HuH-7 (cell line): ENCODE measurements around the gene AGT.
A peak's percentile ranks its signal among the peaks of the same experiment; 100 is the strongest.

Experiments
- DNase-seq: peaks from one replicate; pipeline ENCODE4 v3.0.0; 2011; ENCODE audit warnings: low spot score

The AGT gene

DNA sequence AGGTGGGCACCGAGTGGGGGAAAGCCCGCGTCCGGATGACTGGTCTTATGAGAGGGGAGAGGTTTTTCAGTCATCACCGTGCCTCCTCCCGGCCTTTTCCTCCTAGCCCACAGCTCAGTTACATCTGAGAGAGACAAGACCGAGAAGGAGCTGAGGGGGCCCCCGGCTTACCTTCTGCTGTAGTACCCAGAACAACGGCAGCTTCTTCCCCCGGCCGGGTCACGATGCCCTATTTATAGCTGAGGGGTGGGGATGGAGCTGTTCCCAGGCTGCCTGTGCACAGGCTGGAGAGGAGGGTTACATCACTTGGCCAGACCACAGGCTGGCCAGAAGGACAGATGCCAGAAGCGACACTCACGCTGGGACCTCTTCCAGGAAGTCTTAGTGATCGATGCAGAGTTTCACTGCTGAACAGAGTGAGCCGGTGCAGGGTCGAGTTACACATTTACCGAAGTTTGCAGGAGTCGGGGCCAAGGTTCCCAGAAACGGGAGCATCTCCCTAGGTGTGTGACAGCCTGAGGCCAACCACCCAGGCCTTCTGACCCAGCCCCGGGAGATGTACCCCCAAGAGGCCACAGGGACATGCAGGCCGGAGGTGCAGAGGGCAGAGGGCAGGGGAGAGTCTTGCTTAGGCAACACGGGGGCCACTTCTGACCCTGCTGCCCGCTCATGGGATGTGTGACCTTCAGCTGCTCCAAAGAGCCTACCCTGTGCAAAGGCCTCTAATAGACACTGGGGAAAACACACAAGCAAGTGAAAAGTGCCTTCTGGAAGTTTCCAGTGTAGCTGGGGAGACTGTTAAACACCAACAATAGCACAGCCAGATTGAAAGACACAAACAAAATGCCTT, at the start of gene AGT:
TSS of gene AGT (minus strand) at position 208 of the 850 bp plus-strand sequence. CDS start 3,299 bp downstream, outside the sequence.
- DNase-seq, result peak; percentile 79

DNA sequence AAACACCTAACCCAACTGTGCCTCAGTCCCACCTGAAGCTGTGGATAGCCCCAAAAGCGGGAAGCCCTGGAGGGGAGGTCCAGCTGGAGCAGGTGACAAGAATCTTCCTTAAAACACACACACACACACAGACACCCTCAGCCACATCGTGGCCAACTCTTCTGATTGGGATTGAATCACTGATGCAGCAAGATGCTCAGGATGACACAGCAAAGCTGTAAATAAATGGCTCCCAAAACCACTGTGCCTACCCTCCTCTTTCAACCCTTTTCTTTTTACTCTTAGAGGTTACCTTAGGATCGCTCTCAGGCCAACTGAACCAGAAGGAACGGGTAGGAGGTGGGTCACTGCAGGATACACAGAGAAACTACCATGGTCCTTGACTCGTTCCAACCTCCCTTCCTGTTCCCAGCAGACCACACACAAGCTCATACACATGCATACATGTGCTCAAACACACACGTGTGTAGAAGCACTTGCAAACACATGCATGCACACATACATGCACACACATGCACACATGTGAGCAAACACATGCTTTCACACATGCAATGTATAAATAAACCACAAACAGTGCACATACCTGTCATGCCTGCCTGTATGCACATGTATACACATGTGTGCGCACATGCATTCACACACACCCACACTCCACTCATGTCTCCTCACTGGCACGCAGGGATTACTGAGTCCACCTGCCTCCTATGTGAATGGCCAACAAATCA, 47.7 kb upstream of the AGT start:
- DNase-seq, result no peak

DNA sequence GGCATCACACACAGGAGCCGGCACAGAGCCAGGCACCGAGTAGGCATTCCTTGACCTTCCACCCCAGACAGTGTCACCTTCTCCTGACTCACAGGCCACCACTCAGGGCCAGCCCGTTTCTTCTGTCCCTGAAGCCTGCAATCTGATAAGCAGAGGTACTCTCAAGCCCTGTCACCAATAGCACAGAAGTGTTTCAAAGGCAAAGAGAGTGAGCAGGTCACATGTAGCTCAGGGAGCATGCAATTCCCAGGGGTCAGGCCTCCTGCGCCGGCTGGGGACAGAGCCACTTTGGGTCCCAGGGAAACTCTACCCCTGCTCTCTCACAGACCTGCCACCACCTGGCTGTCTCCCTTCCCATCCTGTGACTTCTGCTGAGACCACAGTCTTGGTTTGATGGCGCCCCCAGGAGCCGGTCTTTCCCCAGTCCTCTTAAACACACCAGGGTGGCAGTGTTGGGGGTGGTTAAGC, 46.5 kb upstream of the AGT start:
- peak; percentile 71 for DNase-seq

DNA sequence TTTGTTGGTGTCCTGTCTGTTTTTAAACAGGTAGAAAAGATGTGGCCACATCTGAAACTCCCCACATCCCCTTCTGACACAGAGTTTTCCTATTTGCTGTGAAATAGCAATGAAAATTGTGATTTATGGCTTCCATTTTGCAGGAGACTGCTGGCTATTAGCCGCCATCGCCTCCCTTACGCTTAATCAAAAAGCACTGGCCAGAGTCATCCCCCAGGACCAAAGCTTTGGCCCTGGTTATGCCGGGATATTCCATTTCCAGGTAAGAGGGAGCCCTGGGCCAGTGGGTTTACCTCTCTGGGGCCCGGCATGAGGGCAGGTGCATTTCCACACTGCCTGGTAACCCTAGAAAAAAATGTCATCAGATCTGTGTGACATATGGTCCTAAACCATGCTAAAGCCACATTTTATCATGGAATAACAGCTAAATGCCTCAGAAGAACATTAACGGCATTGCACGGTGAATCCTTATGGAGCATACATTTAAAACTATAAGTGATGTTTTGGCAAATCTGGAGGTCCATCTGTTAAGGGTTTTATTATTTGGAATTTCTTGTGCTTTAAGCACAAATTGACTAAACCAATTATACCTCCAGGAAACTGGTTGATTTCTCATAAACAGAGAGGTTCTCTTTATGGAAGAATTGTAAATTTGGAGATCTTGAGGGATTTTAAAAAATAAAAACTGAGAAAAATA, 45.6 kb upstream of the AGT start:
- no peak for DNase-seq

DNA sequence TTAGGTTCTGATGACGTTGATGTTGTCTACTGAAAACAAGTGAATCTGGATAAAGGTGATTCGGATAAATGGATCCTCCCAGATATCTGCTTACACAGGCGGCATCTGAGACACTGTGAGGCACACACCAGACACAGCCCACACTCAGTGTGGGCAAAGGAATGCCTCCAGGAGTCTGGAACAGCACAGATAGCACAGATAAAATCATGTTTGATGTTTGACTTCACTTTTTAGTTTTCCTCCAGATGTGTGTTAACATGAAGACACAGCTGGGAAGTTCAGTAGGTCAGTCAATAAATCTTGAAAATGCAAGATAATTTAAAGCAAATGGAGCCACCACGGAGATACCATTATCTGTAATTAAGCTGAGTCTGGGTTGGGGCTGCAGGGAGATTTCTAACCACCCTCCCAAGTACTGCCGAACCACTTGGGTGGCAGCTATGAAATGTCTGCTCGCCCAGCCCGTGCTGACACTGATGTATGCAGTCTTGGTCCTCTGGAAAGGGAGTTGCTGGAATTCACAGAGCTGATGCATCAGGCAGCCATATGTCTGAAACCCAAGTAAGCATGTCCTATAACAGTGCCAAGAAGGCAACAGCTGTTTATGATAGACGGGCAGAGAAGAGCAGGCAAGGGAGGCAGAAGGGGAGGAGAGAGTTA, 44.9 kb upstream of the AGT start:
- no peak for DNase-seq

DNA sequence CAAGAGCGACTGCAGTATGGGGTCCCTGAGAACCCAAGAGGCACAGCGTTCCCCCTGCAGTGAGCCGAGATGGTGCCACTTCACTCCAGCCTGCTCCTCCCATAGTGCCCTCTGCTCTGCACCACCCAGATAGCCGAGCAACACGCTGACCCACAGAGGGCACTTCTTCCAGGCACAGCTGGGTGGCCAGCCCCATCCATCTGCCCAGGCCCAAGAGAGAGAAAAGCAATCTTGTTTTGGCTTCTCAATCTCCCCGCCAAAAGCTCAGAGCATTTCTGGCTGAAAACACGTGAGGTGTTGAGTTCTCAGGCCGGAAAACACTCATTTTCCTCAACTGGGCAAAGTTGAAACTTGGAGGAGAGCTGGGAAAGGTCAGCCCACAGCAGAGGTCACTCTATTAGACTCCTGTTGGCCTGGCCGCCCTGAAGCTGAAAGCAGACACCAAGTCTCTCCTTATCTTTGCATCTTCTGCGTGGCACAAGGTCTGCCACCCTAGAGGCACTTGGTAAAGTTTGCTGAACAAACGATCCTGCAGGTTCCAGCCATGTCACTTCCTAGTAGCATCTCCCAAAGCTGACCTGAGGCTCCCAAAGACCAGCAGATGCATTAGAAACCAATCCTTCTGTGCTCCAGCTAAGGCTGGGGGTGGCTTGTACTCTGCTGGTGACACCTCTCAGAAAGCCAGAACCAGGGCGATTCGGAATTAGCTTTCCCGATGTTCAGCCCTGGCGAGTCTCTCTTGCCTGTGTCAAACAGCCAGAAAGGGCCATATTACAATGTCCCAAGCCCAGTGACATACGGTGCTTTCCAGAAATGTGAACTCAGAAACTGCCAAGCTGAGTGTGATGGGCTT, 44.2 kb upstream of the AGT start:
- DNase-seq, result no peak

DNA sequence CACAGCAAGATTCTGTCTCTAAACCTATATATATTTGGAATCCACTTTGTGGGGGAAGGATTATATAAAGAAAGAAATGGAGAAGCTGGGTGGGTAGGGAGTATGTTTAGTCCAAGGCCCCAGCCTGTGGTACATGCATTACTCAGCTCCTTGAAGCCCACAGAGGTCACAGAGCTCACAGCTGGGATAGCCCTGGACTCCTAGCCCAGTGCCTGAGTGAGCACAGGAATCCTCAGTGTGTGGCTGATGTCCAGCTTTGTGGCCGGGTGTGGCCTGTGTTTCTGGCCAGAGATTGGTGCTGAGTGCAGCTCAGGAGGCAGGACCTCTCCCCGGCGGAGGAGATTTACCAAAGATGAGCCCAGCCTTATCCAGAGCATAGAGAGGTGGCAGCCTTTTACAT, 40.9 kb upstream of the AGT start:
- DNase-seq, result no peak

DNA sequence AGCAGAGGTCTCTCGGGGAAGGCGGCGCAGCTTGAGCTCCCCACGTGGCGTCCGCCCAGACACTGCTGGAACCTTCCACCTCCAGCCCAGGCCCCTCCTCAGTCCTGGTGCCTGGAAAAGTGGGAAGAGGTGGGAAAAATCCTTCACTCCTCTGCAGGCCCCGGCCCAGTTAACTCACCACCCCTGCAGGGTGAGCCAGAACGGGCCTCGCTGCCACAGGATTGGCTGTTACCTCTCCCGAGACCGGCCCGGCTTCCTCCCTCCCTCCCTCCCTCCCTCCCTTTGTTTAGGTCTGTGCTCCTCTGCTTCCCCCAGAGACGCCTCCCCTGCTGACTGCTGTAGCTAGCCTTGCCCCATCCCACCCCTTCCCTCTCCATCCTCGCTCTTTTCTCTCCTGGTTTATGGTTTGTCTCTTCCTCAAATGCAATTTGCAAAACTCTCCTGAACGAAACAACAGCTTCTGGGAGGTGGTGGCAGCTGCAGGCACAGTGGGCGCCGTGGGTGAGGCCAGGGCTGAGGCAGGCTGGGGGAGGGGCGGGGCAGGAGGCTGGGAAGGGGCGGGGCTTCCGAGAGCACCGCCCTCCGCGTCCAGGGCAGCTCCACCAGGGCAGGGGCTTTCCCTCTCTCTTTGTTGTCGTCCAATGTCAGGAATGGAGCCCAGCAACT, 39.8 kb upstream of the AGT start:
- no peak for DNase-seq

DNA sequence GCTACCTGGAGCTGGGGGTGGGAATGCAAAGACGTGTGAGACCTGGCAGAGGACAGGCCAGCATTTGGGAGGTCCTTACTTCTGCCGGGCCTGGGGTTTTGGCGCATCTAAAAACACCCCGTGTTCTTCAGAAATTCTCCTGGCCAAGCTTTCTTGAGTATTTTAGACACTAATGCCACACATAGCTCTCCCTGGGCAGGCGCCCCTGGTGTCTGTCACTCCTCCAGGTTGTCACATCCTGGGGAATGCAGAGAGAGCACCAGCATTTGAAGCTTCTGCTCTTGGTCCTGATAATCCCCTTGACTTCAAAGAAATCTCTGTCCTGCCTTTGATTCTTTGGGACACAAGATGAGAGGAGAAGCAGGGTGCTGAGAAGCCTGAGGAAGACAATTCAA, 39.3 kb upstream of the AGT start:
- DNase-seq, result no peak

DNA sequence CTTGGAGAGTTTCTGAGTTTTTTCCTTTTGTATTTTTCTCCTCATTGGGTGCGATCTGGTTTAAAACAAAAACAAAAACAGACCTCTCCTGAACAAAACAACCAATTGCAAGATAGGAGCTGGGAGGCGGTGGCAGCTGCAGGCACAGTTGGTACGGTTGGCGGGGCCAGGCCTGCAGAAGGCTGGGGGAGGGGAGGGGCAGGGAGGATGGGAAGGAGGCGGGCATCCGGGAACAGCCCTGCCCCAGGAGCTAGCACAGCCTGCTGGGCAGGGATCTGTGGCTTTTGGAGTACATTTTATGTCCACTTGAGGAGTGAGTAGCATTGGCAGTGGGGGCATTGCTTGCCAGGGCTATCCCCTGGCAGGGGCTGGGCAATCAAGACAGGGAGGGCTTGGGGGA, 38.5 kb upstream of the AGT start:
- DNase-seq, result no peak

DNA sequence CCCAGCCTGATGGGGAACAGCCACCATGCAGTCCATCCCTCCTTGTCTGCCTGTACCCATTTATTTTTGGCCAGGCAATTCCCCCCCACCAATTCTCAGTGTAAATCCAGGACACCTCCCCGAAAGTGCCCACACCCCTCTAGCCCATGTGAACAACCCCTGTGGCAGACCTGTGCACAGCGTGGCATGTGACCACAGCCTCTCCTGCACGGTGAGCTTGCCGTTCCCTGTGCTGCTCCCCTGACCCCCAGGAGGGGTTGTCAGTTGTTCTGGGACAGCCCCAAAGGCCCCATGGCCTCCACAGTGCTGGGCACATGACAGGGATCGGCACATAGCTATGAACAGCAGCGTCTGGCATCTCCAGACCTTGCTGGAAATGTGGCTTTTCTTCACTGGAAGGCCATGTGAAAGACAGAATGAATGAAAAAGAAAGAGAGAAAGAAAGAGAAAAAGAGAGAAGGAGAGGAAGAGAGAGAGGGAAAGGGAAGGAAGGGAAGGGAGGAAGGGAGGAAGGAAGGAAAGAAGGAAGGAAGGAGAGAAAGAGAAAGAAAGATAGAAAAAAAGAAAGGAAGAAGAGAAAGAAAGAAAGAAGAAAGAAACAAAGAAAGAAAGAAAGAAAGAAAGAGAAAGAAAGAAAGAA, 37.2 kb upstream of the AGT start:
- DNase-seq, result no peak

DNA sequence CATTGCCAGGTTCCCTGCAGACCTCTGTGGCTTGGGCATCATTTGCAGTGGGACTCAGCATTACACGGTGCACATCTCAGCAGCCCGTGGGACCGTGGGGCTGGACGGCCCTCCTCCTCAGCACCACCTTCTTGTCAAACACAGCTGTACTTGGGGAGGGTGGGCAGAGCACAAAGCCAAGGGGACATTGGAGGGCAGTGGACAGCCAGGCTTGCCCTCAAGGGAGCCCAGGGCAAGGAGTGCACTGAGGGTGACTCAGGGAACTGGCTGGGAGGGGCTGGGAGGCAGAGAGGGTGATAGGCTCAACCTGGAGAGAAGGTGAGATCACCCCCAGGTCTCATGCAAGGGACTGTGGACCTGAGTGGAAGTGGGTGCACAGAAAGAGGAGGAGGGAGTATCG, 36.7 kb upstream of the AGT start:
- no peak for DNase-seq

DNA sequence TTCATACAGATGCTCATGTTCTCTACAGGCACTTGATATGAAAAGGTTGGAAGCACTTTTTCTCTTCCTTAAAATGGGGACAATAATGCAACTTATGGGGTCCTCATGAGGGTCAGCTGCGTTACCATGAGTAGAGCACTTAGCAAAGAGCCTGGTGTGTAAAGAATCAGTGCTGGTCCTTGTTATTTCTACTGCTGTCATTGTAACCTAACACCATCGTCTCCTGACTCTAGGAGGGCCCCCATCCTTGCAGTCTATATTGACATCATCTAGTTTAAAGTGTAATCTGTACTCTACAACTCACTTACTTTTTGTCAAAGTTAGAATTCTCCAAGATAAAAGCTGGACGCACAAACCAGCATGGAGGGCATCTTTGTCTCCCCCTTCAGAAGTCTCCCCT, 35.7 kb upstream of the AGT start:
- no peak for DNase-seq

DNA sequence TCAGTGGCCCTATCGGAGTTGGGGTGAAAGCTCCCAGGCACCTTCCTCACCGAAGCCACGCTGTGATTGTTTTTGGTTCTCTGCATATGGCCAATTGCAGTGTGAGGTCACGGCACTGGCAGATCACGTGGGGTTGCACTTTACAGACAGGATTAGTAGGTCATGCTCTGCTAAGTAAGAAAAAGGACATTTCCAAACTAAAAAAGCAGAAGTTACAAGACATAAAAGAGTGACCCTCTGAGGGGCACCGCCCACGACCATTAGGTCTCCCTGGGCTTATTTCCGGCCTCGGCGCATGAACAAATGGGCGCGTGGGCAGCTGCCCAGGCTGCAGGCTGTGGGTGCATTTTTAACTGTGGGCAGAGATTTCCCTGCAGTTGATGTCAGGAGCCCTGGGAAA, 35.2 kb upstream of the AGT start:
- no peak for DNase-seq

DNA sequence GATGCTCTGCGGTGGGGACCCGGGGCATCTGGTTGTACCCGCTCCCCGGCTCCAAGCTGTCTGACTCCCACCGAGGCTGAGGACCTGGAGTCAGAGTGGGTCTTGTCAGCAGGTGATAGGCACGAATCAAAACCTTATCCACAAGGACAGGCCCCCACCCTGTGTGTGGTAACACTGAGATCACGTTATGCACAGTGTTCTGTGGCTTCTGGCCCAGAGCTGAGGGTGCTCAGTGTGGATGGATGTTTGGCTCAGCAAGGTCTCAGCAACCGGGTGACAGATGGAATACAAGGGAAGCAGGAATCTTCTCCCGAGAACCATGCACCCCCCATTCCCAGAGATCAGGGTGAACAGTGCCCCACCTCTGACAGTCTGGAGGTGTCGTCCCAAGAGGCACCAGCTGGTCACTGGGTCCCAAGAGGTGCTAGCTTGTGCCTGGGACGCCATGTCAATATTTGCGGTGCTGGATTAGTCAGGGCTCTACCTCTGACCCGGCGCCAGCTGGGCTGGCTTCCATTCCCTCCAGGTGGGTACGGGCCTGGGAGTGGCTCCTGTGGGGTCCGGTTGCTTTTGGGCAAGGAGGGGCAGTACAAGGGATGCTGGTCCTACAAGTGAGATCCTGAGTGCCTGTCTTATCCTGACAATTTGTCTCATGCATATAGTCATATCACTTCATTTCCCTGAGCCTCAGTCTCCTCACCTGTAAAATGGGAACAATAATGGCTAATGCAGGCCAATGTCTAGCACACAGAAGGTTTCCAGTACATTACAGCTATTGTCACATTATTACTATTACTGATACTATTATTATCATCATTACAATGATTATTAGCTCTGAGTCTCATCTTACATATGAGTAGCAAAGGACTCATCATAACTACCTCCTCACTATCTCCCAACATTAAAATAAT, 34.2 kb upstream of the AGT start:
- DNase-seq, result no peak

DNA sequence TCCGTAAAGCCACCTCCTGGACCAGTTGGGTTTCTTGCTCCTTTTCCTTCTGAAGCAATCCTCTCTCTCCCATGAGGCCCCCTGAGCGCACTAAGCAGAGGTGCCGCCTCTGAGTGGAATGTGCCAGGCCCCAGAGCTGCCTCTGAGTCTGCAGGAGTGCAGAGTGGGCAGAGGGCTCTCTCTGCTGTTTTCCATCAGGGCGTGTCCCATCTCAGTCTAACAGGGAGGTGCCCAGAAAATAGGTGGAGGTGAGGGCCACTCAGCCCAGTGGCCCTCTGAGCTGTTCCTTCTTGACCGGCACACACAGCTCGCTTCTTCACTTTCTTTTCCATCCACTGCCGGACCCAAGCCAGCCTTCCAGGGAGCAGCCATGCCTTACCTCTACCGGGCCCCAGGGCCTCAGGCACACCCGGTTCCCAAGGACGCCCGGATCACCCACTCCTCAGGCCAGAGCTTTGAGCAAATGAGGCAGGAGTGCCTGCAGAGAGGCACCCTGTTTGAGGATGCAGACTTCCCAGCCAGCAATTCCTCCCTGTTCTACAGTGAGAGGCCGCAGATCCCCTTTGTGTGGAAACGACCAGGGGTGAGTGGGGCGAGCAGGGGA, 33.3 kb upstream of the AGT start, which contains the start of gene CAPN9:
TSS of gene CAPN9 (plus strand) at position 262 of the 604 bp plus-strand sequence. CDS start at position 371, 109 bp downstream.
- DNase-seq, result no peak

DNA sequence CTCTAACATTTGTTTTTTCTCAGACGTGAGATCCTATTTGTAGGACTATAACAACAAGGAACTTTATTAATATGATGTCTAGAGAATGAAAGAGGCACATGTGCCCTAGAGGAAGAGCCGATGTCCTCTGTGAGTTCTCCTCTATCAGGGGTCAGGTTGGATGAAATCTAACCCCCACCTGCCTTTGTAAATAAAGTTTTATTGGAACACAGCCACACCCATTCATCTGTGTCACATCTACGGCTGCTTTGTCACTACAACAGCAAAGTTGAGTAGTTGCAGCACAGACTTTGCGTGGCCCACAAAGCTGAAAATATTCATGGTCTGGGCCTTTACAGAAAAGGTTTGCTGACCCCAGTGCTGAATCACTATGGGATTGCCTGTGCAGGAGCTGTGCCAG, 32.7 kb upstream of the AGT start:
- DNase-seq, result no peak

DNA sequence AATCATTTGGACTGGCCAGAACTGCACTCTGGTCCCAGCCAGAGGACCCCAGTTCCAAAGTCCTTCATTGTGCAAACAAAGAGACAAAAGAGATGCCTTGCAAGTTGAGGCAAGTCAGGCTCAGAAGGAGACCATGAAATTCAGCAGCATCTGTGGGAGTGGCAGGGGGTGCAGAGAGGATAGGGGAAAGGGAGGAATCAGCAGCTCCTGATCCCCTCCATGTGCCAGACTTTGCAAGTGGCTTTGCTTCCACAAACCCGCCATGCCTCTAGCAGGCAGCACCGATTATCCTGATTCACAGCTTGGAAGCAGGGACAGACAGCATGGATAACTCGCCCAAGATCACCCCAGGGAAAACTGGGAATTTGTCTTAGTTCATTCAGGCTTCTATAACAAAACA, 31.1 kb upstream of the AGT start:
- no peak for DNase-seq

DNA sequence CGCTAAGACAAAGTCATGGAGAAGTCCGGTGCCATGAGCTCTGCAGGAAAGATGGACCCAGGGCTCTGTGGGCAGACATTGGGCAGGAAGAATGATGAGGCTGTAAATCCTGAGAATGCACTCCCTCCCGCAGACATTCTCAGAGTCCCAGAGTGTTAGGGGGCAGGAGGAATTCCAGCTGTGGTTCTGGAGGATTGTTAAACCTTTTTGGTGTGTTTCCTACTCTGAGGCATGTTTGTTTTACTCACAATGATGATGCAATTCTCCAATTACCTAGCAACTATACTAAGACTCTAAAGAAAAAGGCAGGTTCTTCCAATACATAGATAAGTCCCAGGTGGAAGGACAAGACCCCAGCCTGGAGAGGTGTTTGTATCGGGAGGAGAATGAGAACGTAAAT, 30.5 kb upstream of the AGT start:
- no peak for DNase-seq
